Measurements from ENCODE around the gene ADAMTSL2. TPM values are rescaled to one million over a fixed set of nuclear protein-coding genes. Genes with fewer than 3 reads are reported as not detected.

Gene ADAMTSL2
- total RNA-seq, 1 donor from 2014 or later, result 17.4 TPM

GRCh38 chr9:133594310-133594709 lies 59.8 kb downstream of the ADAMTSL2 start:
- Histone ChIP-seq H3K36me3 (no peaks in the 10 kb centered on the region), H3K9me3 (peaks cover 8% of the 10 kb centered on the region), H3K4me1 (no peaks in the 10 kb centered on the region), H3K27ac (no peak overlapping the region), H3K4me3 (no peak overlapping the region), H3K27me3 (no peaks in the 10 kb centered on the region)
- ATAC-seq, result no peak
- no peak for TF ChIP-seq CTCF (IDR thresholded peaks at IDR 0.05)
- intact Hi-C loops (cut with DNase I), result no loop called here
- no peak for DNase-seq

DNA sequence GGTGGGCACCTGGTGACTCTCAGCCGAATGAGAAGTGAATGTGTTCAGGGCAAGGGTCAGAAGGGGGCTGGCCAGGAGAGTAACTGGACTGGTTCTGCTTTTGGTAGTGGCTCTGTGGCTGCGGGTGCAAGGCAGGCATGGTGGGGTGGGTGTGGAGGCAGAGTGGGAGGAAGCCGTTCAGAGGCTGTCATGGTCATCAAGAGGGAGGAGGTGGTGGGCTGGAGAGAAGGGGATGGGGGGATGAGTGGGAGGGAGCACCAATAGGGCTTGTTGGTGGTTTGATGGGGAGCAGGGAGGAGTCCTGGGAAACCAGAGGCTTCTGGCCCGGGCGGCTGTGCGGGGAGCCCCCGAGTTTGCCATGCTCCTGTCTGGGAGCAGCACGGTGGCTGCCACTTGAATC lies 61.4 kb downstream of the ADAMTSL2 start:
- no peak for ATAC-seq
- H3K27ac ChIP-seq, result no peak overlapping the region
- peaks cover 8% of the 10 kb centered on the region for H3K9me3 ChIP-seq
- no peaks in the 10 kb centered on the region for H3K36me3 ChIP-seq
- no peak overlapping the region for H3K4me3 ChIP-seq
- intact Hi-C loops (cut with DNase I), result no loop called here
- TF ChIP-seq CTCF (IDR thresholded peaks at IDR 0.05), result no peak
- no peaks in the 10 kb centered on the region for H3K27me3 ChIP-seq
- no peaks in the 10 kb centered on the region for H3K4me1 ChIP-seq
- no peak for DNase-seq

GRCh38 chr9:133597316-133597957 lies 62.9 kb downstream of the ADAMTSL2 start:
- no peak for TF ChIP-seq CTCF (IDR thresholded peaks at IDR 0.05)
- peaks cover 8% of the 10 kb centered on the region for H3K9me3 ChIP-seq
- H3K36me3 ChIP-seq, result no peaks in the 10 kb centered on the region
- DNase-seq (no peak), ATAC-seq (no peak)
- H3K4me1 ChIP-seq, result no peaks in the 10 kb centered on the region
- intact Hi-C loops (cut with DNase I), result no loop called here
- no peak overlapping the region for H3K4me3 ChIP-seq
- no peak overlapping the region for H3K27ac ChIP-seq
- no peaks in the 10 kb centered on the region for H3K27me3 ChIP-seq

- Histone ChIP-seq H3K4me3 (no peak overlapping the region), H3K36me3 (no peaks in the 10 kb centered on the region), H3K4me1 (no peaks in the 10 kb centered on the region), H3K27me3 (no peaks in the 10 kb centered on the region), H3K27ac (no peak overlapping the region), H3K9me3 (peaks cover 8% of the 10 kb centered on the region)
- intact Hi-C loops (cut with DNase I), result no loop called here
- TF ChIP-seq CTCF (IDR thresholded peaks at IDR 0.05), result no peak
- no peak for ATAC-seq
- DNase-seq, result no peak
Measured at GRCh38 chr9:133598978-133599377, 64.5 kb downstream of the ADAMTSL2 start.

- Histone ChIP-seq H3K27me3 (no peaks in the 10 kb centered on the region), H3K4me3 (no peak overlapping the region), H3K36me3 (no peaks in the 10 kb centered on the region), H3K9me3 (peaks cover 8% of the 10 kb centered on the region), H3K27ac (no peak overlapping the region), H3K4me1 (no peaks in the 10 kb centered on the region)
- intact Hi-C loops (cut with DNase I), result no loop called here
- TF ChIP-seq CTCF (IDR thresholded peaks at IDR 0.05), result no peak
- ATAC-seq (no peak), DNase-seq (no peak)
Measured at GRCh38 chr9:133599470-133600173, 65.1 kb downstream of the ADAMTSL2 start.

Measured in upper lobe of right lung (tissue), 1 donor.